IPS DF 6.9 (cell line): ENCODE data around the gene ZNF423.

ENCODE experiments used
- DNase-seq: peaks from one replicate; pipeline ENCODE4 v3.0.0-alpha.2; 2013; ENCODE audit warnings: low read depth, low spot score
- H3K27ac ChIP-seq: one replicate; pipeline ENCODE4 v1.5.1; 2013; ENCODE audit warnings: low read length, control low read depth
- H3K27me3 ChIP-seq: 2 replicates; pipeline ENCODE4 v1.6.1; 2013; ENCODE audit warnings: mild to moderate bottlenecking, low read length; ENCODE audit not compliant: control insufficient read depth, insufficient read depth
- H3K36me3 ChIP-seq: 2 replicates; pipeline ENCODE4 v1.6.1; 2013; ENCODE audit warnings: low read length; ENCODE audit not compliant: control insufficient read depth, insufficient read depth
- H3K4me1 ChIP-seq: 2 replicates; pipeline ENCODE4 v1.6.1; 2013; ENCODE audit warnings: low read length; ENCODE audit not compliant: control insufficient read depth, insufficient read depth
- H3K4me3 ChIP-seq: 2 replicates; pipeline ENCODE4 v1.5.1; 2013; ENCODE audit warnings: mild to moderate bottlenecking, low read length
- H3K9me3 ChIP-seq: 2 replicates; pipeline ENCODE4 v1.6.1; 2013; ENCODE audit warnings: low read length, inconsistent platforms; ENCODE audit not compliant: control insufficient read depth, insufficient read depth
- WGBS: extraction: QIAGEN DNeasy Blood & Tissue Kit; methylation state at CpG from one replicate; pipeline ENCODE4 v1.1.7; 2013; ENCODE audit warnings: mixed read lengths, missing lambda C conversion rate; ENCODE audit not compliant: insufficient read length, insufficient coverage; 5-methylcytosine and 5-hydroxymethylcytosine counted together

Gene ZNF423

GRCh38 chr16:49462989-49463371 is 392.9 kb downstream of the ZNF423 start:
- WGBS, result no CpG with 5 or more reads among the region's 6 CpGs
- H3K4me1 ChIP-seq, result no peaks in the 10 kb centered on the region; the same call in 1 of the 2 replicates
- no peak for DNase-seq
- H3K27ac ChIP-seq, result no peak overlapping the region
- no peak overlapping the region for H3K4me3 ChIP-seq
- H3K27me3 ChIP-seq, result no peaks in the 10 kb centered on the region
- no peaks in the 10 kb centered on the region for H3K36me3 ChIP-seq
- no peaks in the 10 kb centered on the region for H3K9me3 ChIP-seq

GRCh38 chr16:49462362-49462988 is 393.4 kb downstream of the ZNF423 start:
- Histone ChIP-seq H3K27ac (no peak overlapping the region), H3K36me3 (no peaks in the 10 kb centered on the region), H3K4me1 (no peaks in the 10 kb centered on the region; the same call in 1 of the 2 replicates), H3K27me3 (no peaks in the 10 kb centered on the region), H3K9me3 (no peaks in the 10 kb centered on the region), H3K4me3 (no peak overlapping the region)
- WGBS, result no CpG with 5 or more reads among the region's 8 CpGs
- DNase-seq, result no peak

- Histone ChIP-seq H3K27me3 (no peaks in the 10 kb centered on the region), H3K27ac (no peak overlapping the region), H3K4me3 (no peak overlapping the region), H3K4me1 (no peaks in the 10 kb centered on the region; the same call in 1 of the 2 replicates), H3K36me3 (no peaks in the 10 kb centered on the region), H3K9me3 (no peaks in the 10 kb centered on the region)
- WGBS, result no CpG with 5 or more reads among the region's 7 CpGs
- DNase-seq, result no peak
These were observed 394.4 kb downstream of the ZNF423 start for GRCh38 chr16:49461517-49461951.

- Histone ChIP-seq H3K4me3 (no peak overlapping the region), H3K27ac (no peak overlapping the region), H3K9me3 (no peaks in the 10 kb centered on the region), H3K4me1 (no peaks in the 10 kb centered on the region; the same call in 1 of the 2 replicates), H3K27me3 (no peaks in the 10 kb centered on the region), H3K36me3 (no peaks in the 10 kb centered on the region)
- no peak for DNase-seq
- no CpG with 5 or more reads among the region's 10 CpGs for WGBS
These were observed 395.0 kb downstream of the ZNF423 start for GRCh38 chr16:49460786-49461470.

GRCh38 chr16:49459953-49460735 is 395.8 kb downstream of the ZNF423 start:
- H3K36me3 ChIP-seq, result no peaks in the 10 kb centered on the region
- H3K4me1 ChIP-seq, result no peaks in the 10 kb centered on the region; the same call in 1 of the 2 replicates
- H3K4me3 ChIP-seq, result no peak overlapping the region
- H3K27ac ChIP-seq, result no peak overlapping the region
- no peak for DNase-seq
- no CpG with 5 or more reads among the region's 6 CpGs for WGBS
- H3K27me3 ChIP-seq, result no peaks in the 10 kb centered on the region
- no peaks in the 10 kb centered on the region for H3K9me3 ChIP-seq

- Histone ChIP-seq H3K27me3 (no peaks in the 10 kb centered on the region), H3K36me3 (no peaks in the 10 kb centered on the region), H3K4me1 (no peaks in the 10 kb centered on the region), H3K27ac (no peak overlapping the region), H3K9me3 (no peaks in the 10 kb centered on the region), H3K4me3 (no peak overlapping the region)
- DNase-seq, result no peak
- no CpG with 5 or more reads among the region's 5 CpGs for WGBS
These were observed 397.1 kb downstream of the ZNF423 start for GRCh38 chr16:49458656-49459445.

GRCh38 chr16:49458243-49458642 is 397.7 kb downstream of the ZNF423 start:
- Histone ChIP-seq H3K4me3 (no peak overlapping the region), H3K4me1 (no peaks in the 10 kb centered on the region), H3K27ac (no peak overlapping the region), H3K9me3 (no peaks in the 10 kb centered on the region), H3K27me3 (no peaks in the 10 kb centered on the region), H3K36me3 (no peaks in the 10 kb centered on the region)
- DNase-seq, result no peak
- no CpG with 5 or more reads among the region's 6 CpGs for WGBS

- Histone ChIP-seq H3K9me3 (no peaks in the 10 kb centered on the region), H3K27ac (no peak overlapping the region), H3K36me3 (no peaks in the 10 kb centered on the region), H3K4me3 (no peak overlapping the region), H3K27me3 (no peaks in the 10 kb centered on the region), H3K4me1 (peaks cover under 1% of the 10 kb centered on the region)
- WGBS, result no CpG with 5 or more reads among the region's 7 CpGs
- no peak for DNase-seq
These were observed 398.7 kb downstream of the ZNF423 start for GRCh38 chr16:49457196-49457595.

GRCh38 chr16:49456763-49457162 is 399.1 kb downstream of the ZNF423 start:
- Histone ChIP-seq H3K27me3 (no peaks in the 10 kb centered on the region), H3K9me3 (no peaks in the 10 kb centered on the region), H3K27ac (no peak overlapping the region), H3K4me3 (no peak overlapping the region), H3K36me3 (no peaks in the 10 kb centered on the region), H3K4me1 (peaks cover 3% of the 10 kb centered on the region)
- no CpG with 5 or more reads among the region's 10 CpGs for WGBS
- DNase-seq, result no peak
